ENCODE measurements around the gene SCUBE1. TPM values are rescaled to one million over a fixed set of nuclear protein-coding genes. Genes with fewer than 3 reads are reported as not detected.

Gene SCUBE1
- total and polyA plus RNA-seq, 2 donors (not counting 3 experiments of a cell fraction or from before 2014, with no cell fraction given): 0.07 TPM; not detected in 1

DNA sequence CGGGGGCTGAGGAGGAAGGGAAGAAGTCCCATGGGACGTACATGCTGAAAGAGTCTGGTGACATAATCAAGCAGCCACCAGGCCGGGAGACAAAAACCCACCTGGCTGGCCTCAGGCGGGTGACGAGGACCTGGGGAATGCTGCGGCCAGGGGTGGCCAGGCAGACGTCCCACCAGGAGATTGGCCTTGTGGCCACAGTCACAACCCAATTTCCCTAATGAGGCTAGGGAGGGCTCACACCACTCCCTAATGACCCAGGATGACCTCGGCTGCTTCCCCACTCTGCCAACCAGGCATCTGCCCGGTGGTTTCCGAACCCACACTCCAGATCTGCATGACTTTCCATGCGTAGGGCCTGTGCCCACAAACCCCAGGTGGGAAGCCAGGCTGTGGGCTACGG is 66.9 kb downstream of the SCUBE1 start:
- Histone ChIP-seq H3K27me3 (ENCODE audit: control insufficient read depth in 2 of 2, insufficient read depth in 2 of 2, low read length in 2 of 2) (no peaks in the 10 kb centered on the region), H4K20me1 (replicated peaks; ENCODE audit: control insufficient read depth, extremely low read depth, insufficient read depth, low read length) (no peaks in the 10 kb centered on the region), H3K79me2 (ENCODE audit: control insufficient read depth, insufficient read depth, low read length) (no peaks in the 10 kb centered on the region), H3K4me3 (replicated peaks in 1 of 3; ENCODE audit: insufficient read depth in 1 of 3, low read depth in 1 of 3, low read length in 3 of 3) (no peak overlapping the region), H3K9me3 (replicated peaks; ENCODE audit: control insufficient read depth, insufficient read depth, low read length) (no peaks in the 10 kb centered on the region), H3K4me2 (ENCODE audit: insufficient read depth, low read length) (no peak overlapping the region), H3K9ac (replicated peaks; ENCODE audit: extremely low read depth, insufficient read depth, low read length) (no peak overlapping the region), H3K4me1 (ENCODE audit: control insufficient read depth, extremely low read depth, insufficient read depth, low read length) (no peaks in the 10 kb centered on the region), H2AFZ (ENCODE audit: low read depth, low read length) (no peak overlapping the region), H3K9me1 (replicated peaks; ENCODE audit: control insufficient read depth, extremely low read depth, insufficient read depth, low read length) (no peaks in the 10 kb centered on the region), H3K36me3 (ENCODE audit: control insufficient read depth in 2 of 2, extremely low read depth in 1 of 2, insufficient read depth in 2 of 2, low read length in 2 of 2) (no peaks in the 10 kb centered on the region), H3K27ac (ENCODE audit: insufficient read depth, low read depth, low read length) (no peak overlapping the region)
- FAIRE-seq (no peak), DNase-seq (ENCODE audit: low read depth, low spot score) (no peak)
- intact Hi-C loops (cut with micrococcal nuclease) (no loop called here), dilution Hi-C loops (cut with MboI; ENCODE audit: extremely low pct_ligation_motif_present, low sequenced_read_pairs) (no loop called here)
- no TSS peak for BruUV-seq (replicated peaks)
- POLR2A ChIA-PET: no interaction called here
- TF ChIP-seq MYC (IDR thresholded peaks at IDR 0.05; ENCODE audit: low read depth, low read length) (no peak), JUN (IDR thresholded peaks at IDR 0.05; ENCODE audit: borderline replicate concordance, insufficient read depth, insufficient read length, low read depth) (no peak), GATA2 (IDR thresholded peaks at IDR 0.05; ENCODE audit: insufficient read depth, insufficient read length, low read depth, low read length) (no peak), POLR2A (IDR thresholded peaks at IDR 0.05; ENCODE audit: low read depth, low read length) (no peak), POLR2AphosphoS5 (IDR thresholded peaks at IDR 0.05; ENCODE audit: insufficient read depth, low read depth, low read length) (no peak), EZH2 (IDR thresholded peaks at IDR 0.05; ENCODE audit: borderline replicate concordance, low read depth, low read length, severe bottlenecking) (no peak)
- TF ChIP-seq, protein P1, sequence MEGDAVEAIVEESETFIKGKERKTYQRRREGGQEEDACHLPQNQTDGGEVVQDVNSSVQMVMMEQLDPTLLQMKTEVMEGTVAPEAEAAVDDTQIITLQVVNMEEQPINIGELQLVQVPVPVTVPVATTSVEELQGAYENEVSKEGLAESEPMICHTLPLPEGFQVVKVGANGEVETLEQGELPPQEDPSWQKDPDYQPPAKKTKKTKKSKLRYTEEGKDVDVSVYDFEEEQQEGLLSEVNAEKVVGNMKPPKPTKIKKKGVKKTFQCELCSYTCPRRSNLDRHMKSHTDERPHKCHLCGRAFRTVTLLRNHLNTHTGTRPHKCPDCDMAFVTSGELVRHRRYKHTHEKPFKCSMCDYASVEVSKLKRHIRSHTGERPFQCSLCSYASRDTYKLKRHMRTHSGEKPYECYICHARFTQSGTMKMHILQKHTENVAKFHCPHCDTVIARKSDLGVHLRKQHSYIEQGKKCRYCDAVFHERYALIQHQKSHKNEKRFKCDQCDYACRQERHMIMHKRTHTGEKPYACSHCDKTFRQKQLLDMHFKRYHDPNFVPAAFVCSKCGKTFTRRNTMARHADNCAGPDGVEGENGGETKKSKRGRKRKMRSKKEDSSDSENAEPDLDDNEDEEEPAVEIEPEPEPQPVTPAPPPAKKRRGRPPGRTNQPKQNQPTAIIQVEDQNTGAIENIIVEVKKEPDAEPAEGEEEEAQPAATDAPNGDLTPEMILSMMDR (IDR thresholded peaks at IDR 0.05; ENCODE audit: extremely low read depth in 1 of 2, insufficient read depth in 1 of 2, low read depth in 1 of 2, low read length in 2 of 2): no peak
- TF ChIP-seq, protein P2, sequence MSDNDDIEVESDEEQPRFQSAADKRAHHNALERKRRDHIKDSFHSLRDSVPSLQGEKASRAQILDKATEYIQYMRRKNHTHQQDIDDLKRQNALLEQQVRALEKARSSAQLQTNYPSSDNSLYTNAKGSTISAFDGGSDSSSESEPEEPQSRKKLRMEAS (IDR thresholded peaks at IDR 0.05; ENCODE audit: insufficient read depth, insufficient read length): no peak
- CTCF ChIA-PET: interaction anchor here (1.2 to 11.5 kb wide), 3 partner anchors 69 to 113 kb away, joined by 4 to 334 read pairs (median 67); partner anchors contain the start of gene SCUBE1

All from endothelial cell of umbilical vein (primary cell).